ENCODE measurements around the gene SPAG8.

GRCh38 chr9:35798658-35799374 is 13.2 kb downstream of the SPAG8 start:
- TF ChIP-seq, protein P1, sequence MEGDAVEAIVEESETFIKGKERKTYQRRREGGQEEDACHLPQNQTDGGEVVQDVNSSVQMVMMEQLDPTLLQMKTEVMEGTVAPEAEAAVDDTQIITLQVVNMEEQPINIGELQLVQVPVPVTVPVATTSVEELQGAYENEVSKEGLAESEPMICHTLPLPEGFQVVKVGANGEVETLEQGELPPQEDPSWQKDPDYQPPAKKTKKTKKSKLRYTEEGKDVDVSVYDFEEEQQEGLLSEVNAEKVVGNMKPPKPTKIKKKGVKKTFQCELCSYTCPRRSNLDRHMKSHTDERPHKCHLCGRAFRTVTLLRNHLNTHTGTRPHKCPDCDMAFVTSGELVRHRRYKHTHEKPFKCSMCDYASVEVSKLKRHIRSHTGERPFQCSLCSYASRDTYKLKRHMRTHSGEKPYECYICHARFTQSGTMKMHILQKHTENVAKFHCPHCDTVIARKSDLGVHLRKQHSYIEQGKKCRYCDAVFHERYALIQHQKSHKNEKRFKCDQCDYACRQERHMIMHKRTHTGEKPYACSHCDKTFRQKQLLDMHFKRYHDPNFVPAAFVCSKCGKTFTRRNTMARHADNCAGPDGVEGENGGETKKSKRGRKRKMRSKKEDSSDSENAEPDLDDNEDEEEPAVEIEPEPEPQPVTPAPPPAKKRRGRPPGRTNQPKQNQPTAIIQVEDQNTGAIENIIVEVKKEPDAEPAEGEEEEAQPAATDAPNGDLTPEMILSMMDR (IDR thresholded peaks at IDR 0.05; ENCODE audit: low read length) = no peak
- TF ChIP-seq EZH2 (optimal IDR thresholded peaks at IDR 0.05; ENCODE audit: low read depth, low read length) = no peak
- no peak for TF ChIP-seq EZH2phosphoT487 (IDR thresholded peaks at IDR 0.05; ENCODE audit: low read length)

All from MM.1S (cell line).